Astrocyte (in vitro differentiated cells and primary cell): ENCODE measurements around the gene WDR59.

ENCODE experiments used
- CTCF ChIP-seq: IDR thresholded peaks from 2 replicates; pipeline ENCODE4 v1.5.1; 2011; ENCODE audit warnings: low read depth, mild to moderate bottlenecking, inconsistent platforms, low read length, moderate library complexity; ENCODE audit not compliant: insufficient read depth
- EZH2 ChIP-seq: IDR thresholded peaks from 2 replicates; pipeline ENCODE4 v1.6.1; 2012; ENCODE audit warnings: mild to moderate bottlenecking, low read length, inconsistent platforms; ENCODE audit not compliant: insufficient read depth

GRCh38 chr16:74951206-74951605 is 33.7 kb downstream of the WDR59 start:
- TF ChIP-seq EZH2 (no peak), CTCF (no peak)
